Measurements from ENCODE around the gene GAB1. TPM values are rescaled to one million over a fixed set of nuclear protein-coding genes. Genes with fewer than 3 reads are reported as not detected.

The GAB1 gene
- total RNA-seq, 1 donor from 2014 or later, result 32.6 TPM

GRCh38 chr4:143397887-143398286 lies 61.2 kb downstream of the GAB1 start:
- H3K27ac Mint-ChIP-seq (ENCODE audit: unreplicated experiment), result no peak overlapping the region
- H3K9me3 Mint-ChIP-seq (ENCODE audit: unreplicated experiment), result no peaks in the 10 kb centered on the region
- H3K27me3 Mint-ChIP-seq (ENCODE audit: unreplicated experiment), result no peaks in the 10 kb centered on the region
- H3K4me1 Mint-ChIP-seq (ENCODE audit: unreplicated experiment), result peaks cover 22% of the 10 kb centered on the region
- no peak for TF ChIP-seq CTCF (IDR thresholded peaks at IDR 0.05)
- no peak for DNase-seq (ENCODE audit: extremely low spot score, unreplicated experiment)
- no peak overlapping the region for H3K4me3 Mint-ChIP-seq (ENCODE audit: unreplicated experiment)
- H3K36me3 Mint-ChIP-seq (ENCODE audit: unreplicated experiment), result peaks cover 13% of the 10 kb centered on the region

GRCh38 chr4:143399113-143399949 lies 62.7 kb downstream of the GAB1 start:
- peaks cover 13% of the 10 kb centered on the region for H3K36me3 Mint-ChIP-seq (ENCODE audit: unreplicated experiment)
- DNase-seq (ENCODE audit: extremely low spot score, unreplicated experiment), result no peak
- peak; percentile 68 for TF ChIP-seq CTCF (IDR thresholded peaks at IDR 0.05)
- H3K27ac Mint-ChIP-seq (ENCODE audit: unreplicated experiment), result no peak overlapping the region
- H3K27me3 Mint-ChIP-seq (ENCODE audit: unreplicated experiment), result no peaks in the 10 kb centered on the region
- peaks cover 20% of the 10 kb centered on the region for H3K4me1 Mint-ChIP-seq (ENCODE audit: unreplicated experiment)
- no peaks in the 10 kb centered on the region for H3K9me3 Mint-ChIP-seq (ENCODE audit: unreplicated experiment)
- H3K4me3 Mint-ChIP-seq (ENCODE audit: unreplicated experiment), result no peak overlapping the region

GRCh38 chr4:143400082-143400481 lies 63.4 kb downstream of the GAB1 start:
- Mint-ChIP-seq H3K36me3 (ENCODE audit: unreplicated experiment) (peaks cover 10% of the 10 kb centered on the region), H3K4me1 (ENCODE audit: unreplicated experiment) (peaks cover 25% of the 10 kb centered on the region)

GRCh38 chr4:143402776-143403552 lies 66.3 kb downstream of the GAB1 start:
- Mint-ChIP-seq H3K27me3 (ENCODE audit: unreplicated experiment) (no peaks in the 10 kb centered on the region), H3K4me3 (ENCODE audit: unreplicated experiment) (no peak overlapping the region), H3K27ac (ENCODE audit: unreplicated experiment) (no peak overlapping the region), H3K36me3 (ENCODE audit: unreplicated experiment) (peaks cover 2% of the 10 kb centered on the region), H3K4me1 (ENCODE audit: unreplicated experiment) (peaks cover 41% of the 10 kb centered on the region), H3K9me3 (ENCODE audit: unreplicated experiment) (no peaks in the 10 kb centered on the region)
- TF ChIP-seq CTCF (IDR thresholded peaks at IDR 0.05), result no peak
- no peak for DNase-seq (ENCODE audit: extremely low spot score, unreplicated experiment)

More at GRCh38 chr4:143400082-143400481, 63.4 kb downstream of the GAB1 start:
- Mint-ChIP-seq H3K9me3 (ENCODE audit: unreplicated experiment) (no peaks in the 10 kb centered on the region), H3K27me3 (ENCODE audit: unreplicated experiment) (no peaks in the 10 kb centered on the region), H3K27ac (ENCODE audit: unreplicated experiment) (no peak overlapping the region), H3K4me3 (ENCODE audit: unreplicated experiment) (no peak overlapping the region)
- no peak for TF ChIP-seq CTCF (IDR thresholded peaks at IDR 0.05)
- no peak for DNase-seq (ENCODE audit: extremely low spot score, unreplicated experiment)

GRCh38 chr4:143403553-143403820 lies 66.8 kb downstream of the GAB1 start:
- Mint-ChIP-seq H3K27ac (ENCODE audit: unreplicated experiment) (no peak overlapping the region), H3K27me3 (ENCODE audit: unreplicated experiment) (no peaks in the 10 kb centered on the region), H3K4me1 (ENCODE audit: unreplicated experiment) (peaks cover 44% of the 10 kb centered on the region), H3K9me3 (ENCODE audit: unreplicated experiment) (no peaks in the 10 kb centered on the region), H3K4me3 (ENCODE audit: unreplicated experiment) (no peak overlapping the region), H3K36me3 (ENCODE audit: unreplicated experiment) (peaks cover 2% of the 10 kb centered on the region)
- TF ChIP-seq CTCF (IDR thresholded peaks at IDR 0.05), result no peak
- no peak for DNase-seq (ENCODE audit: extremely low spot score, unreplicated experiment)

All from osteocyte (in vitro differentiated cells).